Stimulated activated memory B cell treated with anti-CD40 and anti-IgM and Interleukin-4, amounts not matched to agents 10 μg/mL and 1 μg/mL and 100 μg/mL, for 72 hours (primary cell): Measurements from ENCODE around the gene NUDT4.
"Not testable (repeated sequence)": the region's sequence is repeated elsewhere in the genome, so short reads cannot be mapped to it uniquely, and the experiment has no call there.

ENCODE experiments used
- ATAC-seq: fragments of 150-1000 bp; cut with Tn5 transposase; 2 replicates; pipeline ENCODE4 v1.10.0; 2021
- H3K27ac Mint-ChIP-seq: one replicate; pipeline ENCODE4 v1.8.0; 2022; ENCODE audit warnings: mild to moderate bottlenecking, mixed read lengths
- H3K27me3 Mint-ChIP-seq: one replicate; pipeline ENCODE4 v1.8.0; 2022; ENCODE audit warnings: mixed read lengths
- H3K36me3 Mint-ChIP-seq: one replicate; pipeline ENCODE4 v1.8.0; 2022; ENCODE audit warnings: mixed read lengths
- H3K4me1 Mint-ChIP-seq: one replicate; pipeline ENCODE4 v1.8.0; 2022; ENCODE audit warnings: mixed read lengths
- H3K4me3 Mint-ChIP-seq: one replicate; pipeline ENCODE4 v1.8.0; 2022; ENCODE audit warnings: mild to moderate bottlenecking, moderate library complexity, mixed read lengths
- H3K9me3 Mint-ChIP-seq: one replicate; pipeline ENCODE4 v1.8.0; 2022; ENCODE audit warnings: mixed read lengths

The NUDT4 gene

DNA sequence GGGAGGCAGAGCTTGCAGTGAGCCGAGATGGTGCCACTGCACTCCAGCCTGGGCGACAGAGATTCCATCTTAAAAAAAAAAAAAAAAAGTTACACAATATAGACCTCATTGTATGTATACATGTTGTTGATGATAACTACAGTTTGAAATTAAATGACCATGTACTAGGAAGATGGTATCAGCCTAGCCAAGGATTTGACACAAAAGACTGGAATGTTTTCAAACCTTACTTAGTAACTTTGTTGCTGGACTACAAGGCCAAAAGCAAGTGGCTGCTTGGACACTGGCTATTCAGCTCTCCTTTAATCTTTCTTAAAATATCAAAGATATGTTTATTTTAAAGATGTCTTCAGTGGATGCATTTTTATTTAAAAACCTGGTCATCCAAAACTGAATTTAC, 18.9 kb upstream of the NUDT4 start:
- Mint-ChIP-seq H3K4me3 (no peak overlapping the region), H3K27me3 (no peaks in the 10 kb centered on the region), H3K9me3 (no peaks in the 10 kb centered on the region), H3K36me3 (no peaks in the 10 kb centered on the region), H3K4me1 (peaks cover 3% of the 10 kb centered on the region), H3K27ac (no peak overlapping the region)
- ATAC-seq: no peak

DNA sequence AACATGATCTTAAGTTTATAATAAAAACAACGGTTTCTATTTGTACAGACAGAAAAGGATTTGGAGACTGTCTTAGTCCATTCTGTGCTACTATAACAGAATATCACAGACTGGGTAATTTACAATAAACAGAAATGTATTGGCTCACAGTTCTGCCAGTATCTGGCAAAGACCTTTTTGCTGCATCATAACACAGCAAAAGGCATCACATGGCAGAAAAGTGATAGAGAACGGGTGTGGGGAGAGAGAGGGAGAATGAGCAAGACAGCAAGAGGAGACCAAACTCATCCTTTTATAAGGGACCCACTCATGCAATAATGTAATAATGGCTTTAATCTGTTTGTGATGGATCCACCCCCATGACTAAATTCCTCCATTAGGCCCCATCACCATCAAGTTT, 17.0 kb upstream of the NUDT4 start:
- peaks cover 7% of the 10 kb centered on the region for H3K4me1 Mint-ChIP-seq
- no peak overlapping the region for H3K27ac Mint-ChIP-seq
- H3K4me3 Mint-ChIP-seq: no peak overlapping the region
- H3K36me3 Mint-ChIP-seq: no peaks in the 10 kb centered on the region
- no peaks in the 10 kb centered on the region for H3K27me3 Mint-ChIP-seq
- ATAC-seq: no peak
- H3K9me3 Mint-ChIP-seq: no peaks in the 10 kb centered on the region

DNA sequence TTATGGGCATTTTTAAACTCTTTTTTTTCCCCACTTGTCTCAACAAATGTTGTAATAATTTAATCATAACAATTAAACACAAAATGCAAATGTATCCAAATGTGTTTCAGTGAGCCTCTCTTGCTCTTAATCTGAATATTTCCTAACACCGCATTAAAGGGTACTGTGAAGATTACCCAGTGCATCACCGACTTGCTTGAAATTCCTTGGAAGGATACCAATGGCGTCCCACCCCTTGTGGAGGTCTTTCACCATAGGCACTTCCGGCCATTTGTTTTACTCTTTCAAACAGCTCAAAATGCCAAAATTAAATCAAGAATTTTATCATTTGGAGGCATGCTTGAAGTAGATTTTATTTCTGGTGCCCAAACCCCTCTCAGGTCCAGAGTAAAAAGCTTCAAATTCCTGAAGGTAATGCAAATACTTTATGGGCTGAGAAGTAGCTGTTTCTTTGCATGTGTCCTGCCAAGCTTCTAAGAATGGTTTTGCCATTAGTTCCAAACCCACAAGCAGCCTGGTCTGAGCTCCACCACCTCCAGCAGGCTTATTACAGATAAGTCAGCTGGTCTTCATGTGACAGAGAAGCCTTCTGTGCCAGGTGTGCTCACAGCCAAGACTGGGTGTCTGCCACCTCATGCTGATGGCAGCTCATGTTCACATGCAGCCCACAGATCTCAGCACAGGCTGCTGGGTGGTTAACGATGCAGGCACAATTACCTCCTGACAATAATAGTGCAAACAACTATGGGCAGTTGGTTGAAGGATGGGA, 16.4 kb upstream of the NUDT4 start:
- no peaks in the 10 kb centered on the region for H3K9me3 Mint-ChIP-seq
- H3K27ac Mint-ChIP-seq: no peak overlapping the region
- H3K4me1 Mint-ChIP-seq: peaks cover 7% of the 10 kb centered on the region
- H3K4me3 Mint-ChIP-seq: no peak overlapping the region
- ATAC-seq: no peak
- H3K27me3 Mint-ChIP-seq: no peaks in the 10 kb centered on the region
- no peaks in the 10 kb centered on the region for H3K36me3 Mint-ChIP-seq

DNA sequence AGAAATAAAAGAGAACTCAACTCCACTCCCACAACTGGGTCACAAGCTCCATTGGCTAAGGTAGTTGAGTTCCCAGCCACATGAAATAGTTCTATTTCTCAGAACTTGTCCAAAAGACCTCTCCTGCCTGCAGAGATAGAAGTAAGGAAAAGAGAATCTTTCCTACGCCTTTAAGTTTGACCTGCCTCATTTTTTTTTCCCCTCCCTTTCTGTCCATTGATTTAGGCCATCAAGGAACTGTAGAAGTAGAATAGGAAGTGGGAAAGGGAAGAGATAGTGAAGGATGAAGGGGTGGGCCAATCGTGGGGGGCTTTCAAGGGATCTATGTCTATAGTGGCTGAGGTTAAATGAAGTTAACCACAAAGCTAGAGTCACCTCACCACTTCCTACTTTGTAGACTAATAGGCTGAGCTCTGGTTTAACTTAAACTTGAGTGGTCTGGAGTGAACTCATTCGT, 13.9 kb upstream of the NUDT4 start:
- ATAC-seq: peak; percentile 74
- no peaks in the 10 kb centered on the region for H3K9me3 Mint-ChIP-seq
- H3K36me3 Mint-ChIP-seq: no peaks in the 10 kb centered on the region
- H3K4me3 Mint-ChIP-seq: no peak overlapping the region
- peaks cover 8% of the 10 kb centered on the region for H3K27me3 Mint-ChIP-seq
- H3K4me1 Mint-ChIP-seq: peaks cover 7% of the 10 kb centered on the region
- no peak overlapping the region for H3K27ac Mint-ChIP-seq

DNA sequence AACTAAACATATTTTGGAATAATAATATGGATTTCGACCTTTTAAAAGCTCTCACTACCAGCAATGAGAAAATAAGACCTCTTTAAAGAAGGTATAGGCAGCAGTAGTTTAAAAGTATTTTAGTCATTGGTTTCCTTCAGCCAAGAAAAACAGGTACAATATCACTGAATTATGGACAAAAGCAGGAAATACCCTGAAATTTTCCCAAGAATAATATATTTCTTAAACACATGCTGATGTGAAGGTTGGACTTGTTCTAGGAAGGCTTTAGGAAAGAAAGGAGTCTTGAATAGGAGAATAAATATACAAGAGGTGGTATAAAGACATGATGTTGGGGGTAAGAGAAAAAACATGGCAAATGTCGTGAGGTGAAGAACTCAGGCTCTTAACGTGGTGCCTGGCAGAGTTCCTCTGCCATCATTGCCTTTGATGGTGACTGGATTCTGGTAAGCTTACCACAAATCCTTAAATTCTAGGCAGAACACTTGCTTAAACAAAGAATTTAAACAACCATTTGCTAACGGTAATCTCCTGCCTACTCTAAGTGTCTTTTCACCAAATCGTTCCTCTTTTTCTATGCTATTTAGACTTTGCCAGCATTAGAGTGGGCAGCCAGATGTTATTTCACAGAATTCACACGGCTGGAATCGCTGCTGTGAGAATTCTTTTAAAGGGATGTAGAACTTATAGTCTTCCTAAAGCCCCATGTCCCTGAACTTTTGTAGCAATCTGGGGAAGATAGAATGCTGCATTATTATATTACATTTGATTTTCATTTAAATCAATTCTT, 11.9 kb upstream of the NUDT4 start:
- no peaks in the 10 kb centered on the region for H3K9me3 Mint-ChIP-seq
- no peak overlapping the region for H3K4me3 Mint-ChIP-seq
- no peak overlapping the region for H3K27ac Mint-ChIP-seq
- peaks cover 7% of the 10 kb centered on the region for H3K4me1 Mint-ChIP-seq
- H3K36me3 Mint-ChIP-seq: no peaks in the 10 kb centered on the region
- ATAC-seq: no peak
- H3K27me3 Mint-ChIP-seq: peaks cover 13% of the 10 kb centered on the region

DNA sequence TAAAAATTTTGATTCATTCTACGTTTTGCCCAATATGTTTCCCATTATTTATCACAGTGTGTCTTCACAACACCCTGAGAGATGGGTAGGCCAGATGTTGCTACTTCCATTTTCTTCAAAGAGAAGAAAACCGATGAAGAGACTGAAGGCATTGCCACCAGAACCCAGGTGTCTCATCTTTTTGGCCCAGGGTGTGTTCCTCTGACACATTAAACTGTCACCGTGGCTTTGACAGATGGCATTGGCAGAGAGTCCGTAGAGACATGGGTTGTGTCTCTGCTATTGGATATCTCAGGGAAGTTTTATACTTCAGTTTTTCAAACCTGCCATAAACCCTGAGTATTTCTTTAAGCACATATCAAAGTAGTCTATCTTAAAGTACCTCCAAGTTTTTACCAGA, 11.3 kb upstream of the NUDT4 start:
- Mint-ChIP-seq H3K4me3 (no peak overlapping the region), H3K27ac (no peak overlapping the region), H3K9me3 (no peaks in the 10 kb centered on the region), H3K36me3 (no peaks in the 10 kb centered on the region), H3K27me3 (peaks cover 13% of the 10 kb centered on the region), H3K4me1 (peaks cover 7% of the 10 kb centered on the region)
- ATAC-seq: no peak

DNA sequence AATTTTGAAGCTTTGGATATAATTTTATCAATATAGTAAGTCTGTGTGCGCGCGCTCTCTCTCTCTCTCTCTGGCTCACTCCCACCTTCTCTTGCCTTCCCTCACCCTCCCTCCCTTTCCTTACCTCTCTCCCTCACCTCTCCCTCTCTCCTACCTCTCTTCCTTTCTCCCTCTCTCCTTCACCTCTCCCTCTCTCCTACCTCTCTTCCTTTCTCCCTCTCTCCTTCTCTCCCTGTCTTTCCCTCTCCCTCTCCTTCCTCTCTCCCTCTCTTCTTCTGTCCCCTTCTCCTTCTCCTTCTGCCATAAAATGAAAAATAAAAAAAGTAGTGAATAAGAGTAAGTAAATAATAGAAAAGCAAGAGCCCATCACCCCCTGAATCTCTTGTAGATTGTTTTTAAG, 9.0 kb upstream of the NUDT4 start:
- Mint-ChIP-seq H3K4me1 (peaks cover 6% of the 10 kb centered on the region), H3K9me3 (no peaks in the 10 kb centered on the region), H3K4me3 (no peak overlapping the region), H3K27ac (no peak overlapping the region), H3K36me3 (no peaks in the 10 kb centered on the region), H3K27me3 (peaks cover 13% of the 10 kb centered on the region)
- ATAC-seq: no peak

DNA sequence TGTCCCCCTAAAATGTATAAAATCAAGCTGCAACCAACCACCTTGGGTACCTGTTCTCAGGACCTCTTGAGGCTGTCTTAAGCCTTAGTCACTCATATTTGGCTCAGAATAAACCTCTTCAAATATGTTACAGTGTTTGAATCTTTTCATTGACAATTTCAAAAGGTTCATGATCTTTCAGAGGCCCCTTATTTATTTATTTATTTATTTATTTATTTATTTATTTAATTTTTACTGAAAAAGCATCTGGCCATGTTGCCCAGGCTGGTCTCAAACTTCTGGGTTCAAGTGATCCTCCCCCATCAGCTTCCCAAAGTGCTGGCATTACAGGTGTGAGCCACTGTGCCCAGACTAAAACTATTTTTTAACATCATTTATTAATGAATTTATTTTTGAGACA, 8.2 kb upstream of the NUDT4 start:
- no peak overlapping the region for H3K27ac Mint-ChIP-seq
- no peaks in the 10 kb centered on the region for H3K36me3 Mint-ChIP-seq
- no peak overlapping the region for H3K4me3 Mint-ChIP-seq
- H3K27me3 Mint-ChIP-seq: peaks cover 13% of the 10 kb centered on the region
- H3K4me1 Mint-ChIP-seq: peaks cover 6% of the 10 kb centered on the region
- no peak for ATAC-seq
- no peaks in the 10 kb centered on the region for H3K9me3 Mint-ChIP-seq

DNA sequence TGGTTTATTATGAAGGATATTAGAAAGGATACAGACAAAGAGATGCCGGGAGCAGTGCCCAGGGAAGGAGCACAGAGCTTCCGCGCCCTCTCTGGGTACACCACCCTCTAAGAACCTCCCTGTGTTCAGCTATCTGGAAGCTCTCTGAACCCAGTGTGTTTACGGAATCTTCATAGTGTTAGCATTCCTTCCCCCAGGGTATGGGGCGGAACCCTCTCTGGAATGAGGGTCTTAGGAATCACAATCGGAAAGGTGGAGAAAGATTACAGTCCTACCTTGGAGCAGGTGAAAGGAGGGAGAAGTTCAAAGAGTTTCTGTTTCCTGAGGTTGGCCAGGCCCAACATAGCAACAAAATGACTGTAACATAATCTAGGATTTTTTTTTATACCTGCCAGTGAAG, 6.8 kb upstream of the NUDT4 start:
- no peaks in the 10 kb centered on the region for H3K9me3 Mint-ChIP-seq
- no peak overlapping the region for H3K27ac Mint-ChIP-seq
- H3K36me3 Mint-ChIP-seq: no peaks in the 10 kb centered on the region
- ATAC-seq: no peak
- no peak overlapping the region for H3K4me3 Mint-ChIP-seq
- H3K27me3 Mint-ChIP-seq: peaks cover 13% of the 10 kb centered on the region
- peaks cover 6% of the 10 kb centered on the region for H3K4me1 Mint-ChIP-seq

DNA sequence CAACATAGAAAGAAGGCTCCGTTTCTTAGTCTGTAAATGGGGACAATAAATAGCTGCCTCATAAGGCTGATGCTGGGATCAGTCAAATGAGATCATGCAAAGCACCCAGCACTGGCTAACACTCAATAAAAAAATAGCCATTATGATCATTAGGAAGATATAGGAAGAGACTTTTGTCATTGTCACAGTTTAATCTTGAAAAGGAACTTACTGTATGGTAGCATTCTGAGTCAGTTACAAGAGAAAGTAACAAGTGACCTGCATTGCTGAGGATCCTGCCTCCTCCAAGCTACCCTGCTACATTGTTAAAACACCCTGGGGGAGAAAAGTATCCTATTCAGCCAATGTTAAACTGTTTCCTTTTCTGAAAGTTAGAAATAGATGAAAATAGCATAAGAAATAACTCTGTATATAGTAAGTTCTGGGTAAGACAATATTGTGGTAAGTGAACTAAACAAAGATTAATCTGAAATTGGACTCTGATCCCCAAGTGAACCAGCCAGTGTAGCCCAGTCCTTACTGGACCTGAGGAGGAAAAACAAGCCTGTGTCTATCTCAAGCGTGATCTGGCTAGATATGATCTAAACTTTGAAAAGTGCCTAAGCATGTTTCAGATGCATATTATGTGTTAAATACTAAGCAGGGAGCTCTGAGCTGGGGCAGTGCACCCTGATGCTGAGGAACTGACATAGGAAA, 3.6 kb upstream of the NUDT4 start:
- H3K9me3 Mint-ChIP-seq: no peaks in the 10 kb centered on the region
- no peak overlapping the region for H3K4me3 Mint-ChIP-seq
- H3K36me3 Mint-ChIP-seq: peaks cover 7% of the 10 kb centered on the region
- peaks cover 19% of the 10 kb centered on the region for H3K4me1 Mint-ChIP-seq
- H3K27me3 Mint-ChIP-seq: peaks cover 2% of the 10 kb centered on the region
- no peak overlapping the region for H3K27ac Mint-ChIP-seq
- no peak for ATAC-seq

DNA sequence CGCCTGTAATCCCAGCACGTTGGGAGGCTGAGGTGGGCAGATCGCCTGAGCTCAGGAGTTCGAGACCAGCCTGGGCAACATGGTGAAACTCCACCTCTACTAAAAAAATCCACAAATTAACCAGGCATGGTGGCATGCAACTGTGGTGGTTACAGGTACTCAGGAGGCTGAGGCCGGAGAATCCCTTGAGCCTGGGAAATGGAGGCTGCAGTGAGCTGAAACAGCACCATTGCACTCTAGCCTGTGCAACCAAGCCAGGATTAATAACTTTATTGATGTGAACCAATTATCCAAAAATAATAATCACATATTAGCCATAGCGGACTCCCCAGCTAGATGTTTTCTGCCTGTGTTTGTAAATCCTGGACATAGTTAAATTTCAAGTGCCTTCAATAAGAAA, 1.8 kb upstream of the NUDT4 start:
- Mint-ChIP-seq H3K27ac (no peak overlapping the region), H3K9me3 (no peaks in the 10 kb centered on the region), H3K27me3 (no peaks in the 10 kb centered on the region), H3K4me1 (peaks cover 35% of the 10 kb centered on the region), H3K36me3 (peaks cover 7% of the 10 kb centered on the region), H3K4me3 (no peak overlapping the region)
- no peak for ATAC-seq

DNA sequence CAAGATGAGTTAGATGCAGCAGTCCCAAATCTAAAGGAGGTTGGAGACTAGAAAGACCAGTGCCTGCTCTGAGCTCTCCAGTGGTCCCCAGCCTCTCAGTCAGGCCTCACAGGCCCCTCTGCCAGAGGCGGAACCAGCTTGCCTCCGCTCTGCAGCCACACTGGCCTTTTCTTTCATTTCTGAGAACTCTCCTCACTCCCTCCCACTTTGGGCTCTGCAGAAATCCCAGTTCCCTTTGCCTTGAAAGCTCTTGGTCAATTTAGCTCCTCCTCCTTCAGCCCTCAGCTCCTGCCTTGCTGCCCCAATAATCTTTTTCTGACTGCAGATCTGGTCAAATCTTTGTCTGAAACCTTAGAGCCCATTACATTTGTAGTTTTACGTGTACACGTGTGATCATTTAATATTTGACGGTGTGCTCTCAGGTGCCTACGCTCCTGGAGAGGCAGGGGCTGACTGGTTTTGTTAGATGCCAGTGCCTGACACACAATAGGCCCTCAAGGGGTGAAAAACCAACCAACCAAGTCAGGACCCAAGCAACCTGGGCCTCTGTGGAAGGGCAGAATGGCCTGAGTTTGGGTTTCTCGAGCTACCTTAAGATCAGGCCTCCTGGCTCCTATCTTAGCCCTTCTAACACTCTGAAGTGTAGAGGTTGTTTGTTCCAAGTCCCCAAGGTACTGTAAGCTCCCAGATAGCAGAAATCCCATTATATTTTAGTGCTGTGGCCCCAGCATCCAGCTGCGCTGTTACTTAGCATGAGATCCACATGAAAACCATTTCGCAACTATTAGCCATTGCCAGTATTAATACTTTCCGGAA, 1.1 kb upstream of the NUDT4 start:
- Mint-ChIP-seq H3K4me1 (peaks cover 42% of the 10 kb centered on the region), H3K27ac (peak overlapping the region; percentile 100), H3K36me3 (peaks cover 14% of the 10 kb centered on the region), H3K9me3 (no peaks in the 10 kb centered on the region), H3K4me3 (peak overlapping the region; percentile 81), H3K27me3 (no peaks in the 10 kb centered on the region)
- no peak for ATAC-seq

DNA sequence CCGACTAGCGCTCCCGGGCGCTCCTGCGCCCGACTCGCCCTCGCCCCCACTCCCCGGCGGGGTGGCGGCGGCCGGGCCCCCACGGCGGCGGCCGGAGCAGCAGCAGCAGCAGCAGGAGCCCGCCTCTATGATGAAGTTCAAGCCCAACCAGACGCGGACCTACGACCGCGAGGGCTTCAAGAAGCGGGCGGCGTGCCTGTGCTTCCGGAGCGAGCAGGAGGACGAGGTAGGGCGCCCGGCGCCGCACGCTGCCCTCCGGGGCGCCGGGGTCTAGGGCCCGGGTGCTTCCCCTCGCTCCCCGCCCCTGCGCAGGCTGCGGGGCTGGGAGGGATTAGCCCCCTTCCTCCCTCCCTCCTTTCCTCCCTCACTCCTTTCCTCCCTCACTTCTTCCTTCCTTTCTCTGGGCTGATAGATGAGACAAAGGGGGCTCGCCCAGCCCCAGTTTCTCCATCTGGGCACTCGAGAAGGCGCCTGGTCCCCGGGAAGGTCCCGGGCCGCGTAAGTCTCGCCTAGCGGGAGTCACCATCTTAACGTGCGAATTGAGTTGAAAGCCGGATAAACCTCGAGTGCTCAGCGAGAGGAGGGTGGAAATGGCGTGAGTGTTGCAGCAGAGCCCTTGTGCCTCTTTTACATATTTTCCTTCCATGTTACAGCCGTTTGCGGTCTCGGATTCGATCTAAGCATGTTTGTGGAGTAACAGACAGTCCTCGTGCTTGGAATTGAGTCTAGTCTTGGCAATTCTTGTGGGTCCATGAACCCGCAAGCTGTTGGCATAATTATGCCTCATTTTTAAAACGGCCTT, 672 bp downstream of the NUDT4 start:
- H3K27me3 Mint-ChIP-seq, H3K9me3 Mint-ChIP-seq: not testable (repeated sequence)
- ATAC-seq: peak; percentile 71
- peak overlapping the region; percentile 100 for H3K4me3 Mint-ChIP-seq
- H3K4me1 Mint-ChIP-seq: peaks cover 54% of the 10 kb centered on the region
- H3K36me3 Mint-ChIP-seq: peaks cover 15% of the 10 kb centered on the region
- peak overlapping the region; percentile 100 for H3K27ac Mint-ChIP-seq

DNA sequence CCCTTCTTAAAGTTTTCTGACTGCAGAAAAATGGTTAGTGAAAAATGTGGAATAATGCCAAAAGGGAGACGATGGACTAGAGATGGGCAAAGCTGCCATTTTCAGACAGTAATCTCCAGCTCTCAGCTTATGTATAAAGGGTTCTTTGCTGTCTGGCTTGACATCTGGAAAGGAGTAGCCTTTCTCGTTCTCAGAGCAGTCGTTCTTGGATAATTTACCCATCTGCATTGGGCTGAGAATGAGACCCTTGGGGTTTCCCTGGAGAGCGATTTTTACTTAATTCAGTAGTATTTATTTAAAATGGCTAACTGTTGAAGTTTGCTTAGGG, 1.2 kb downstream of the NUDT4 start:
- no peaks in the 10 kb centered on the region for H3K9me3 Mint-ChIP-seq
- H3K4me3 Mint-ChIP-seq: peak overlapping the region; percentile 100
- peaks cover 52% of the 10 kb centered on the region for H3K4me1 Mint-ChIP-seq
- H3K36me3 Mint-ChIP-seq: peaks cover 15% of the 10 kb centered on the region
- H3K27ac Mint-ChIP-seq: peak overlapping the region; percentile 100
- H3K27me3 Mint-ChIP-seq: no peaks in the 10 kb centered on the region
- no peak for ATAC-seq
